GM23338 (cell line): Measurements from ENCODE around the gene PXMP4. TPM values are rescaled to one million over a fixed set of nuclear protein-coding genes. Genes with fewer than 3 reads are reported as not detected.

Experiments
- ATAC-seq: fragments of 200-7000 bp; cut with Tn5 transposase; 3 replicates; pipeline ENCODE4 v1.9.1; 2020
- DNase-seq: peaks from one replicate; pipeline ENCODE4 v3.0.0-alpha.2; 2015; ENCODE audit warnings: low spot score
- H2AFZ ChIP-seq: fragments of 200-600 bp; sonication (generic); 2 replicates; pipeline ENCODE4 v1.8.0; 2016; ENCODE audit warnings: antibody characterized with exemption, mild to moderate bottlenecking, moderate library complexity
- H3F3A ChIP-seq: fragments of 200-600 bp; sonication (generic); replicated peaks from 2 replicates; pipeline ENCODE4 v1.8.0; 2017; ENCODE audit warnings: antibody characterized with exemption, mixed run types, low read depth
- H3K27ac ChIP-seq: fragments of 200-600 bp; sonication (generic); 2 replicates; pipeline ENCODE4 v1.6.1; 2016; ENCODE audit warnings: low read depth
- H3K27me3 ChIP-seq: fragments of 200-600 bp; sonication (generic); 2 replicates; pipeline ENCODE4 v1.8.0; 2016; ENCODE audit warnings: mild to moderate bottlenecking, mixed run types, moderate library complexity; ENCODE audit not compliant: insufficient read depth
- H3K36me3 ChIP-seq: fragments of 200-600 bp; sonication (generic); 2 replicates; pipeline ENCODE4 v1.8.0; 2016; ENCODE audit warnings: mild to moderate bottlenecking; ENCODE audit not compliant: insufficient read depth
- H3K4me1 ChIP-seq: fragments of 200-600 bp; sonication (generic); 2 replicates; pipeline ENCODE4 v1.8.0; 2016; ENCODE audit warnings: mild to moderate bottlenecking, moderate library complexity; ENCODE audit not compliant: insufficient read depth
- H3K4me2 ChIP-seq: fragments of 200-600 bp; sonication (generic); 2 replicates; pipeline ENCODE4 v1.7.1; 2017; ENCODE audit warnings: mixed run types
- H3K4me3 ChIP-seq: fragments of 200-600 bp; sonication (generic); 2 replicates; pipeline ENCODE4 v1.6.1; 2016; ENCODE audit warnings: mixed run types
- H3K79me2 ChIP-seq: fragments of 200-600 bp; sonication (generic); replicated peaks from 2 replicates; pipeline ENCODE4 v1.8.0; 2017; ENCODE audit warnings: mild to moderate bottlenecking; ENCODE audit not compliant: insufficient read depth
- H3K9me2 ChIP-seq: fragments of 200-600 bp; sonication (generic); 2 replicates; pipeline ENCODE4 v1.8.0; 2017; ENCODE audit not compliant: insufficient read depth
- H4K20me1 ChIP-seq: fragments of 200-600 bp; sonication (generic); replicated peaks from 2 replicates; pipeline ENCODE4 v1.8.0; 2017; ENCODE audit warnings: mild to moderate bottlenecking; ENCODE audit not compliant: insufficient read depth
- H3K27ac Mint-ChIP-seq: 2 replicates; pipeline ENCODE4 v1.8.0; 2020; ENCODE audit warnings: inconsistent platforms, mild to moderate bottlenecking, moderate library complexity, mixed read lengths
- H3K27me3 Mint-ChIP-seq: 3 replicates; pipeline ENCODE4 v1.8.0; 2022; ENCODE audit warnings: low read depth, mild to moderate bottlenecking, moderate library complexity, mixed read lengths, inconsistent platforms; ENCODE audit not compliant: insufficient read depth, poor library complexity
- H3K36me3 Mint-ChIP-seq: 3 replicates; pipeline ENCODE4 v1.8.0; 2021; ENCODE audit warnings: low read depth, mild to moderate bottlenecking, inconsistent platforms, moderate library complexity, mixed read lengths
- H3K4me1 Mint-ChIP-seq: 3 replicates; pipeline ENCODE4 v1.8.0; 2020; ENCODE audit warnings: mild to moderate bottlenecking, inconsistent platforms, mixed read lengths
- H3K4me3 Mint-ChIP-seq: 3 replicates; pipeline ENCODE4 v1.8.0; 2021; ENCODE audit warnings: moderate library complexity, mild to moderate bottlenecking, inconsistent platforms, mixed read lengths
- H3K9me3 Mint-ChIP-seq: 3 replicates; pipeline ENCODE4 v1.8.0; 2020; ENCODE audit warnings: moderate library complexity, mild to moderate bottlenecking, inconsistent platforms, mixed read lengths
- CREB1 ChIP-seq: fragments of 250-450 bp; sonication (Bioruptor Pico); IDR thresholded peaks from 2 replicates; pipeline ENCODE4 v1.5.0; 2020; ENCODE audit warnings: low read depth, mild to moderate bottlenecking, moderate library complexity
- EZH2 ChIP-seq: fragments of 200-600 bp; sonication (generic); IDR thresholded peaks from one replicate; pipeline ENCODE4 v1.8.0; 2017; ENCODE audit warnings: antibody characterized with exemption, mild to moderate bottlenecking, low read depth; ENCODE audit not compliant: unreplicated experiment
- JUNB ChIP-seq: IDR thresholded peaks from one replicate; pipeline ENCODE4 v1.6.1; 2016; ENCODE audit warnings: antibody characterized with exemption; ENCODE audit not compliant: unreplicated experiment
- NANOG ChIP-seq: IDR thresholded peaks from 2 replicates; pipeline ENCODE4 v1.6.1; 2016; ENCODE audit warnings: antibody characterized with exemption, borderline replicate concordance
- POLR2AphosphoS5 ChIP-seq: IDR thresholded peaks from 2 replicates; pipeline ENCODE4 v1.6.1; 2016; ENCODE audit warnings: antibody characterized with exemption, low read depth
- STAT1 ChIP-seq: IDR thresholded peaks from one replicate; pipeline ENCODE4 v1.6.1; 2016; ENCODE audit warnings: antibody characterized with exemption; ENCODE audit not compliant: unreplicated experiment
- ZNF331 ChIP-seq: fragments of 250-450 bp; sonication (Bioruptor Pico); IDR thresholded peaks from 2 replicates; pipeline ENCODE4 v1.5.0; 2020; ENCODE audit warnings: low read depth, mild to moderate bottlenecking, moderate library complexity
- polyA plus RNA-seq: library from polyadenylated mRNA; unstranded; fragments of >200 nt; fragmentation: Nextera tagmentation; extraction: Ambion mirVana; gene quantifications from 2 replicates; pipeline ENCODE4 v1.2.1, GENCODE V29; 2016
- total RNA-seq: library from RNA; depleted of rRNA; stranded (reverse); fragments of >200 nt; shearing (Covaris generic); gene quantifications from 2 replicates; pipeline ENCODE4 v1.2.3, GENCODE V29; 2014
- TF ChIP-seq, protein P1 (sequence below), 2 experiments: fragments of 200-600 bp in 1 of 2; sonication (generic) in 1 of 2; conservative IDR thresholded peaks; 2 replicates each; pipeline versions ENCODE4 v1.5.1 to v1.6.1; 2016 to 2017; ENCODE audit warnings: antibody characterized with exemption in 2 of 2, low read depth in 2 of 2, mild to moderate bottlenecking in 2 of 2, moderate library complexity in 1 of 2
- TF ChIP-seq, protein P2 (sequence below): IDR thresholded peaks from 2 replicates; pipeline ENCODE4 v1.6.1; 2016; ENCODE audit warnings: antibody characterized with exemption
- TF ChIP-seq, protein P3 (sequence below): IDR thresholded peaks from one replicate; pipeline ENCODE4 v1.6.1; 2018; ENCODE audit warnings: antibody characterized with exemption; ENCODE audit not compliant: unreplicated experiment

PXMP4 gene
- total and polyA plus RNA-seq, 2 experiments from 2014 or later: 1.2 to 3.5 TPM

DNA sequence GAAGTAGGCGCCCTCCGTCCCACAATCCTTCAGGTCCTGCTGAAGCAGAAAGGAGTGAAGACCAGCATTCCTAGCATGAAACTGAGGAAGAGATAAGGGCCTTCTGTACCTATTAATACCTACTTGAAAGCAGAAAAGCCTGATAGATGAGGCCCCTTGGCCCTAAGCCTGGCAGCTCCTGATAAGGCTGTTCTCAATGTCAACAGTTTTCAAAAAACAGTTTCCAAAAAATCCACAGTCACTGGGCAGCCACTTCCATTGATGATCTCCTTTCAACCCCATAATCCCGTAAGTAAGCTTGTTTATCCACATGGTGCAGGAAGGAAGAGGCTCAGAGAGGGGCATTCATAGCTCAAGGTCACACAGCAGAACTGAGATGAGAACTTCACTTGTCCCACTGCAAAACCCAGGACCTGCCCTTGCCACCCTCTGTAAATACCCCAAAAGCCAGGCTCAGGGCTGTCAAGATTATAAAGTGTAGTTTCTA is 31.1 kb downstream of the PXMP4 start:
- 0 out of 2 replicates have a peak, but pooled peaks cover 2% of the 10 kb centered on the region for H3F3A ChIP-seq
- H3K27ac Mint-ChIP-seq: no peak overlapping the region
- peaks cover 16% of the 10 kb centered on the region for H3K4me1 ChIP-seq
- TF ChIP-seq CREB1 (CRISPR knock-in tag) (no peak), ZNF331 (CRISPR knock-in tag) (no peak), NANOG (no peak), STAT1 (no peak), JUNB (no peak), POLR2AphosphoS5 (no peak), EZH2 (no peak)
- TF ChIP-seq, protein P1, sequence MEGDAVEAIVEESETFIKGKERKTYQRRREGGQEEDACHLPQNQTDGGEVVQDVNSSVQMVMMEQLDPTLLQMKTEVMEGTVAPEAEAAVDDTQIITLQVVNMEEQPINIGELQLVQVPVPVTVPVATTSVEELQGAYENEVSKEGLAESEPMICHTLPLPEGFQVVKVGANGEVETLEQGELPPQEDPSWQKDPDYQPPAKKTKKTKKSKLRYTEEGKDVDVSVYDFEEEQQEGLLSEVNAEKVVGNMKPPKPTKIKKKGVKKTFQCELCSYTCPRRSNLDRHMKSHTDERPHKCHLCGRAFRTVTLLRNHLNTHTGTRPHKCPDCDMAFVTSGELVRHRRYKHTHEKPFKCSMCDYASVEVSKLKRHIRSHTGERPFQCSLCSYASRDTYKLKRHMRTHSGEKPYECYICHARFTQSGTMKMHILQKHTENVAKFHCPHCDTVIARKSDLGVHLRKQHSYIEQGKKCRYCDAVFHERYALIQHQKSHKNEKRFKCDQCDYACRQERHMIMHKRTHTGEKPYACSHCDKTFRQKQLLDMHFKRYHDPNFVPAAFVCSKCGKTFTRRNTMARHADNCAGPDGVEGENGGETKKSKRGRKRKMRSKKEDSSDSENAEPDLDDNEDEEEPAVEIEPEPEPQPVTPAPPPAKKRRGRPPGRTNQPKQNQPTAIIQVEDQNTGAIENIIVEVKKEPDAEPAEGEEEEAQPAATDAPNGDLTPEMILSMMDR (conservative IDR thresholded peaks at IDR 0.05; ENCODE audit: low read depth in 2 of 2): no peak
- TF ChIP-seq, protein P2, sequence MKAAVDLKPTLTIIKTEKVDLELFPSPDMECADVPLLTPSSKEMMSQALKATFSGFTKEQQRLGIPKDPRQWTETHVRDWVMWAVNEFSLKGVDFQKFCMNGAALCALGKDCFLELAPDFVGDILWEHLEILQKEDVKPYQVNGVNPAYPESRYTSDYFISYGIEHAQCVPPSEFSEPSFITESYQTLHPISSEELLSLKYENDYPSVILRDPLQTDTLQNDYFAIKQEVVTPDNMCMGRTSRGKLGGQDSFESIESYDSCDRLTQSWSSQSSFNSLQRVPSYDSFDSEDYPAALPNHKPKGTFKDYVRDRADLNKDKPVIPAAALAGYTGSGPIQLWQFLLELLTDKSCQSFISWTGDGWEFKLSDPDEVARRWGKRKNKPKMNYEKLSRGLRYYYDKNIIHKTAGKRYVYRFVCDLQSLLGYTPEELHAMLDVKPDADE: no peak
- TF ChIP-seq, protein P3, sequence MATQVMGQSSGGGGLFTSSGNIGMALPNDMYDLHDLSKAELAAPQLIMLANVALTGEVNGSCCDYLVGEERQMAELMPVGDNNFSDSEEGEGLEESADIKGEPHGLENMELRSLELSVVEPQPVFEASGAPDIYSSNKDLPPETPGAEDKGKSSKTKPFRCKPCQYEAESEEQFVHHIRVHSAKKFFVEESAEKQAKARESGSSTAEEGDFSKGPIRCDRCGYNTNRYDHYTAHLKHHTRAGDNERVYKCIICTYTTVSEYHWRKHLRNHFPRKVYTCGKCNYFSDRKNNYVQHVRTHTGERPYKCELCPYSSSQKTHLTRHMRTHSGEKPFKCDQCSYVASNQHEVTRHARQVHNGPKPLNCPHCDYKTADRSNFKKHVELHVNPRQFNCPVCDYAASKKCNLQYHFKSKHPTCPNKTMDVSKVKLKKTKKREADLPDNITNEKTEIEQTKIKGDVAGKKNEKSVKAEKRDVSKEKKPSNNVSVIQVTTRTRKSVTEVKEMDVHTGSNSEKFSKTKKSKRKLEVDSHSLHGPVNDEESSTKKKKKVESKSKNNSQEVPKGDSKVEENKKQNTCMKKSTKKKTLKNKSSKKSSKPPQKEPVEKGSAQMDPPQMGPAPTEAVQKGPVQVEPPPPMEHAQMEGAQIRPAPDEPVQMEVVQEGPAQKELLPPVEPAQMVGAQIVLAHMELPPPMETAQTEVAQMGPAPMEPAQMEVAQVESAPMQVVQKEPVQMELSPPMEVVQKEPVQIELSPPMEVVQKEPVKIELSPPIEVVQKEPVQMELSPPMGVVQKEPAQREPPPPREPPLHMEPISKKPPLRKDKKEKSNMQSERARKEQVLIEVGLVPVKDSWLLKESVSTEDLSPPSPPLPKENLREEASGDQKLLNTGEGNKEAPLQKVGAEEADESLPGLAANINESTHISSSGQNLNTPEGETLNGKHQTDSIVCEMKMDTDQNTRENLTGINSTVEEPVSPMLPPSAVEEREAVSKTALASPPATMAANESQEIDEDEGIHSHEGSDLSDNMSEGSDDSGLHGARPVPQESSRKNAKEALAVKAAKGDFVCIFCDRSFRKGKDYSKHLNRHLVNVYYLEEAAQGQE: no peak
- no peak overlapping the region for H3K27ac ChIP-seq
- DNase-seq (no peak), ATAC-seq (no peak)
- no peak overlapping the region for H3K4me2 ChIP-seq
- H3K9me2 ChIP-seq: no peaks in the 10 kb centered on the region
- H3K36me3 Mint-ChIP-seq: no peaks in the 10 kb centered on the region
- no peak overlapping the region for H3K4me3 Mint-ChIP-seq
- no peak overlapping the region for H2AFZ ChIP-seq
- no peaks in the 10 kb centered on the region for H3K27me3 ChIP-seq
- H3K27me3 Mint-ChIP-seq: peaks cover 21% of the 10 kb centered on the region
- peaks cover 17% of the 10 kb centered on the region for H3K79me2 ChIP-seq
- no peaks in the 10 kb centered on the region for H3K36me3 ChIP-seq
- H4K20me1 ChIP-seq: peaks cover 9% of the 10 kb centered on the region; the same call in 1 of the 2 replicates
- H3K4me3 ChIP-seq: no peak overlapping the region
- H3K9me3 Mint-ChIP-seq: no peaks in the 10 kb centered on the region
- H3K4me1 Mint-ChIP-seq: peaks cover 29% of the 10 kb centered on the region
